Testis (tissue), 2 donors: ENCODE results near the gene HNRNPA1.

Source experiments
- POLR2A ChIP-seq: fragments of 450-650 bp; IDR thresholded peaks from one replicate; pipeline ENCODE4 v1.6.1; 2017; ENCODE audit warnings: antibody characterized with exemption, mild to moderate bottlenecking, moderate library complexity
- TF ChIP-seq, protein P1 (sequence below), 3 experiments: fragments of 450-650 bp in 2 of 3; fragments of 200-600 bp in 1 of 3; sonication (generic) in 1 of 3; IDR thresholded peaks; one replicate each; pipeline ENCODE4 v1.5.1; 2016 to 2019; ENCODE audit warnings: antibody characterized with exemption in 3 of 3, mild to moderate bottlenecking in 2 of 3, moderate library complexity in 1 of 3

DNA sequence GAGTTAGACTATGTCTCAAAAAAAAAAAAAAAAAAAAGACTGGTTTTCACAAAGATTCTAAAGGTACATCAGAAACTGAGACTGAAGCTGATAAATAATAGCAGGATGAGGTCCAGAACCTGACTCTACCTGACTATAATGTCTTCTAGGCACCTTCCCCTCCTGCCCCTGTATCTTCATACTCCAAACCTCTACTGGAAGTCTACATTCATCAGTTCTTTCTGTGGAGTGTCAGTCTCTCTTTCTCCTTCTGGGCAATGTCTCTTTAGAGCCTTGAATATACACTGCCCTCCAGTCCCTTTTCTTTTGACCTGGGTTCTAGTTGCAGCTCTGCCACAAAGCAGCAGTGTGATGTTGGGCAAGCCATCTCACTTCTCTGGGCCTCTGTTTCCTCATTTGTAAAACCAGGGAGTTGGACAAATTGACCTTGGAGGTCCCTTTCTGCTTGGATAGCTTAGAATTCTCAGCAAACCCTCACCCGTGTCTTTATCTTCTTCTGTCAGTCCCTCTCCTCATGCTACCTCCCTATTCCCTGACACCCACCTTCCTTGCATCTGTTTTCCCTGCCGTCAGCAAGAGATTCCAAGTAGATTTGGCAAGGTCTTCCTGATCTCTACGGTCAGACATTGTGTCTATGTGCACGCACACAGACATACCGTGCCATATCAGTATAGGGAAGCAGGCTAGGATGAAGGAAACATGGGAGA lies 16.0 kb downstream of the HNRNPA1 start:
- TF ChIP-seq, protein P1, sequence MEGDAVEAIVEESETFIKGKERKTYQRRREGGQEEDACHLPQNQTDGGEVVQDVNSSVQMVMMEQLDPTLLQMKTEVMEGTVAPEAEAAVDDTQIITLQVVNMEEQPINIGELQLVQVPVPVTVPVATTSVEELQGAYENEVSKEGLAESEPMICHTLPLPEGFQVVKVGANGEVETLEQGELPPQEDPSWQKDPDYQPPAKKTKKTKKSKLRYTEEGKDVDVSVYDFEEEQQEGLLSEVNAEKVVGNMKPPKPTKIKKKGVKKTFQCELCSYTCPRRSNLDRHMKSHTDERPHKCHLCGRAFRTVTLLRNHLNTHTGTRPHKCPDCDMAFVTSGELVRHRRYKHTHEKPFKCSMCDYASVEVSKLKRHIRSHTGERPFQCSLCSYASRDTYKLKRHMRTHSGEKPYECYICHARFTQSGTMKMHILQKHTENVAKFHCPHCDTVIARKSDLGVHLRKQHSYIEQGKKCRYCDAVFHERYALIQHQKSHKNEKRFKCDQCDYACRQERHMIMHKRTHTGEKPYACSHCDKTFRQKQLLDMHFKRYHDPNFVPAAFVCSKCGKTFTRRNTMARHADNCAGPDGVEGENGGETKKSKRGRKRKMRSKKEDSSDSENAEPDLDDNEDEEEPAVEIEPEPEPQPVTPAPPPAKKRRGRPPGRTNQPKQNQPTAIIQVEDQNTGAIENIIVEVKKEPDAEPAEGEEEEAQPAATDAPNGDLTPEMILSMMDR (IDR thresholded peaks at IDR 0.05) = no peak
- no peak for TF ChIP-seq POLR2A
